ENCODE data around the gene CC2D2A.
"Not testable (repeated sequence)": the region's sequence is repeated elsewhere in the genome, so short reads cannot be mapped to it uniquely, and the experiment has no call there.

GRCh38 chr4:15517681-15518080 is 48.0 kb downstream of the CC2D2A start:
- not testable (repeated sequence) for TF ChIP-seq CTCF, POLR2A (IDR thresholded peaks at IDR 0.05)
